ENCODE results near the gene SNTA1.
"Not testable (repeated sequence)": the region's sequence is repeated elsewhere in the genome, so short reads cannot be mapped to it uniquely, and the experiment has no call there.

Gene SNTA1

DNA sequence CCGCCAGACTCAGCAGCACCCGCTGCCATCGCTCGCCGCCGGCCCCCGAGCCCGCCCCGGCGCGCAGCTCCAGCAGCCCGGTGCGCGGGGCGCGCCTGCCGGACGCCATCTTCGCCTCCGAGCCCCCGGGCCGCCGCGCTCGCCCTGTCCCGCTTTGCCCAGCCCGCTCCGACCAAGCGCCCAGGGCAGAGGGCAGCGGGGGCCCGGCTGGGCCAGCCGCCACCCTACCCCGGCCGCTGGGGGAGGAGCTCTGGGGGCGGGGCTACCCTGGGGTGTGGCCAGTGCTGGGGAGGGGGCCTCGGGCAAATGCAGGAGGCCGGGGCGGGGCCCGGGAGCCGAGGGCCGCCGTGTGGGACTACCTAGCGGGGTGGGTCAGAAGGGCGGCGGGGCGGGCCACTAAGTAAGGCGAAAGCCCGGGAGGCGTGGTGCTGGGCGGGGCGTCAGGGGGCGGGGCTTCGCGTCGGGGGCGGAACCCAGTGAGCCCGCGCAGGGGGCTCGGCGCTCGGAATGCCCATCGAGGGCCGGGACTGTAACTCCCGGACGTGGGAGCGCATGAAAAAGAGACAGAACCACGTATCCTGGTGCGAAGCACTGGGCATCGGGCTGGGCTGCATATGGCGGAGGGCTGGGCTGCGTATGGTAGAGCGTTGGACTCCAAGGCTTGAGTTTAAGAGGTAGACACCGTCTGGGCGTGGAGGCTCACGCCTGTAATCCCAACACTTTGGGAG is at the start of gene SNTA1:
Gene SNTA1, minus strand, starts transcription at position 252 of the 728 bp plus-strand sequence. Its CDS starts 143 bp downstream, at position 109.
- peak; percentile 99 for DNase-seq (ENCODE audit: low spot score)

DNA sequence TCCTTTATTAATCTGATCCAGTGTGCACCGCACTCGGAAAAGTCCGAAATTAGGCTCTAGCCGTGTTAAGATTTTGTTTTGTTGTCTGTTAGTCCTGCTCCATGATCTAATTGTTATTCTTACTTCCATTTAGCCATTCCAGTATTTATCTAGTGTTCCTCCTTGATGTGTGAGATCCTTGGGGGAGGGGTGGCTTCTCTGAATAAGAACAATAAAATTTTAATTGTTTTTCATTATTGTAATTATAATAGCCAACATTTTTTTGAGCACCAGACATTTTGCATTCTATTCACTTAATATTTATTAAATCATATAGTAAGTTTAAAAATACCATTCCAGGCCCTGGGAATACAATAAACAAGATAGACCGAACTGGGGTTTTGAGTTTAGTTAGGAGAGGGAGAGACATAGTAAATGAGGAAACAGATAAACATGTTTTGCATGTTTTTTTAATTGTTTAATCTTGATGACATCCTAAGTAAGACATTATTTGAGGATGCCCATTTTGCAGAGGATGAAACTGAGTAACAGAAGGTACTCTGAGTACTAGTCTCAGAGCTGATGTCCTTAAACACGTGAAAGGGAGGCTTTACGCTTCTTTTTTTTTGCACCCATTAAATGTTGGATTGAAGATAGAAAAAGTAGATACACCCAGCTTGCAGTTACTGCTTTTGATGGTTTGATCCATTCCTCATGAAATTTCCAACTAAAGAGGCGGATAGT is 47.5 kb upstream of the SNTA1 start:
- DNase-seq (ENCODE audit: low spot score), result no peak

DNA sequence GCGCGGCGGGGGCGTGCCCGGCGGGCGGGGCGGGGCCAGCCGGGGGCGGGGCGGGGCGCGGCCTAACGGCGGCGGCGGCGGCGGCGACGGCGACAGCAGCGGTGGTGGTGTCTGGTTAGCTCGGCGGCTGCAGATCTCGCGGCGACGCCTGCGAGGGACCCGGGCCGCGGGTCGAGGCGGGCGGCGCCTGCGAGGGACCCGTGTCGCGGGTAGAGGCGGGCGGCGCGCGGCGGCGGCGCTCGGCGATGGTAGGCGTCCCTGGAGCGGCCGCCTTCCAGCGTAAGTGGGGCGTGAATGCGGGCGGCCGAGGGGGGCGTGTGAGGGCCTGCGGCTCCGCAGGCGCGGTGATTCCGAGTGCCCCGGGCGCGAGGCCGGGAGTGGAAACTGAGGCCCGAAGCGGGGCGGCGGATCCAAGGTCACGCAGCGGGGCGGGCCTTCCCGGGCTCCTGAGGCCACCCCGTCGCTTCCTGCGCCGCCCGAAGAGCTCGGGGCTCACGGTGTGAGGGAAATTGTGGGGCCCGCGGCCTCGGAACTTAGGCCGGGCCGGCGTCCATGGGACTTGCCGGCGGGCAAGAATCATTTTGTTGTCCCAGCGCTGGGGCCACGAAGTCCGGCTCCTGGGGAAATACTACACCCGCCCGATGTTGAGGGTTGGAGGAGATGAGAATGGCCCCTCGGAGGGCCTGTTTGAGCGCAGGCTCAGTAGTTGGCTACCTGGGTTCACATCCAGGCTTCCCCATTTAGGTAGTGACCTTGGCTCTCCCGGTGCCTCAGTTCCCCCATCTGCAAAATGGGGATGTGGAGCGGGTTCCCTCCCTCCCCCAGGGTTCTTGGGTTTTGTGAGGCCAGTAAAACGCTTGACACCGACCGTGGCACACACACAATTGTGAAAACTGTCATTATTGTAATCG is 46.7 kb upstream of the SNTA1 start, which contains the start of gene CBFA2T2:
Gene CBFA2T2, plus strand, starts transcription at position 74 of the 911 bp plus-strand sequence. Its CDS starts 172 bp downstream, at position 246.
- peak; percentile 47 for DNase-seq (ENCODE audit: low spot score)

- peak; percentile 99 for DNase-seq (ENCODE audit: low spot score)
These were observed 46.0 kb upstream of the SNTA1 start for GRCh38 chr20:33489495-33490022.

GRCh38 chr20:33488661-33489494 is 45.3 kb upstream of the SNTA1 start:
- DNase-seq (ENCODE audit: low spot score), result not testable (repeated sequence)

DNA sequence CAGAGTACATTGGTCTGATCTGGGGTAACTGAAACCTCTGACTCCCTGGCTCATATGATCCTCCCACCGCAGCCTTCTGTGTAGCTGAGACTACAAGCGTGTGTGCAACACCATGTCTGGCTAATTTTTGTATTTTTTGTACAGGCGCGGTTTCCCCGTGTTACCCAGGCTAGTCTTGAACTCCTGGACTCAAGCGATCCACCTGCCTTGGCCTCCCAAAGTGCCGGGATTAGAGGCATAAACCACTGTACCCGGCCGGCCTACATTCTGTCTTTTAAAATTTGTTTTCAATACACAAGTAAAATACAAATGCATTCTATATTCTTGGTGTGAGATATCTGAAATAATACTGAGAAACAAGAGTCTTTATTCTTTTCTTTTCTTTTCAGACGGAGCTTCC is 44.6 kb upstream of the SNTA1 start:
- no peak for DNase-seq (ENCODE audit: low spot score)

- not testable (repeated sequence) for DNase-seq (ENCODE audit: low spot score)
These were observed 39.6 kb upstream of the SNTA1 start for GRCh38 chr20:33483186-33483585.

- no peak for DNase-seq (ENCODE audit: low spot score)
These were observed 39.0 kb upstream of the SNTA1 start for GRCh38 chr20:33482581-33482980.

- DNase-seq (ENCODE audit: low spot score), result no peak
These were observed 37.9 kb upstream of the SNTA1 start for GRCh38 chr20:33481431-33481941.

DNA sequence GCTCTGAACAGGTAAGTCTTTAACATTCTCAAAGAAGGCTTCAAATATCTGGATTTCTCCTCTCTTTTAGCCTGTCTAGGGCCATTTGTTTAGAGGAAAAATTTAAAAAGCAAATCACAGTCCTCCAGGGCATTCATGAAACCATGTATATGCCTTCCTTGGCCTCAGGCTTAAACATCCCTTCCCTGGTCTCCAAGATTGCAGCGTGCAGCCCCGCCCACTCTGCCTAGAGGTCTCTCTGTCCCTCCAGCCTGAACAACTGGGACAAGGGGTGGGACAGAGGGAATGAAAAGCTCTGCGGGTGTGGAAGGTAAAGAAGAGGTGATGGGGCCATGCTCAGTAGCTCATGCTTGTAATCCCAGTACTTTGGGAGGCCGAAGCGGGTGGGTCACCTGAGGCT is 36.5 kb upstream of the SNTA1 start:
- no peak for DNase-seq (ENCODE audit: low spot score)

DNA sequence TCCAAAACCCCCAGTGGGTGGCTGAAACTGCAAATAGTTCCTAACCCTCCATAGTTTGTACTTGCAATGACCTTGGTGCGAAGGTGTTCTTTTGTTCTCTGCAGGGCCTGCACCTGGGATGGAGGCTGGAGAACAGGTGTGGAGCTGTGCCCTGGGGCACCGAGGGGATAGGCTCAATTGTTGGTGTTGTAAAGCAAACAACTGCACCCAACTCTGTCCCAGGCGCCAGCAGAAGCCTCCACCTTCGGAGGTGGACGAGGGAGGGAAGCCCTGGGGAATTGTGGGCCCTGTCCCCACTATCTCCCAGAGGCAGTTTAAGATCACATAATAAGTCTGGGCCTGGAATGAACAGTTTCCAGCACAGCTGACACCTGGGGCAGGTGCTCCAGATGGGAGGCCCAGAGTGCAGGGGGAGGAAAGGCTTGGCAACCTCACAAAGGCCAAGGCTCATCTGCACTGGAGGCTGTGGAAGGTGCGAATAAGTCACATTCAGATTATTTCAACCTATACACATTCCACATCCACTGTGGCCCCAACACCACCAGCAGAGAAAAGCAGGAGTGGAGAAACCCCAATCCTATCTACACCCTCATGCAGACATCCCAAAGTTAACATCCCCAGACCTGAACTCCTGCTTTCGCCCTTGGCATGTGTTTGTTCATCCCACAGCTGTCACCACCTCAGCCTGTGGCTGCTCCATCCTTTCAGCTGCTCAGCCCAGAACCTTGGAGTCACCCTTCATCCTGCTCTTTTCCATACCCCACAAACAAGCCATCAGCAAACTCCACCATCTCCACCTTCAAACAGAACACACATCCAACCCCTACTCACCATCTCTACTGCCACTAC is 34.0 kb upstream of the SNTA1 start:
- no peak for DNase-seq (ENCODE audit: low spot score)

DNA sequence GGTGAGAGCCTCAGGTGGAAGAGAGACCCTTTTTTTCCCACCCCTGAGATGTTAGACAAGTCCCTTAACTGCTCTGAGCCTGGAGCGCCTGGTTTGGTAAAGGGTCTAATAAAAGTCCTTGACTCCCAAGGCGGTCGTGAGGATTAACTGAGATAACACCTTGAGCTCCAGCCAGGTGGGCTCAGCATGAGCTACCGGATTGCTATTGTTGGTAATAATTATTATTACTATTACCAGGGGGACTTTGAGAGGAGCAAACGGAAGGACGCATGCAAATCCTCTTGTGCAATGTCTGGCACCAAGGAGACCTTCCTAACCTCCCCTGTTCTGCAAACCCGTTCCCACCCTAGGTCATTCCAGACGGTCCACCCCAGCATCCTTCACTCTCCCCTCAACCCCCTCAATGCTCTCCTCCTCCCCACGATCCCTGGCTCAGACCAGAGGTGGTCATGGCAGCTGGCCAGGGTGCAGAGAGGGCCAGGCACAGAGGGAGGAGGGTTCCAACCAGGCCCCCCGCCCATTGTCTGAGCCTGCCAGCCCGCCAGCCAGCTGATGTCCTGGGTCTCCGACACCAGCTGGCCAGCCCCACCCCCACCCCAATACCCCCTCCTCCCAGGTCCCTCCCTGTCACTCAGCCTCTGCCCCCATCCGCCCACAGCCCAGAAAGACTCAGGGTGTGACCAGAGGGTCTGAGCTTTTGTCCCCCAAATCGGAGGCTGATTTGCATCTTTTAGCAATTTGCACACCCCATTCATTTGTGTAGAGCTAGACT is 32.0 kb upstream of the SNTA1 start:
- no peak for DNase-seq (ENCODE audit: low spot score)

- no peak for DNase-seq (ENCODE audit: low spot score)
These were observed 31.4 kb upstream of the SNTA1 start for GRCh38 chr20:33474963-33475362.

GRCh38 chr20:33474097-33474873 is 30.7 kb upstream of the SNTA1 start:
- no peak for DNase-seq (ENCODE audit: low spot score)

DNA sequence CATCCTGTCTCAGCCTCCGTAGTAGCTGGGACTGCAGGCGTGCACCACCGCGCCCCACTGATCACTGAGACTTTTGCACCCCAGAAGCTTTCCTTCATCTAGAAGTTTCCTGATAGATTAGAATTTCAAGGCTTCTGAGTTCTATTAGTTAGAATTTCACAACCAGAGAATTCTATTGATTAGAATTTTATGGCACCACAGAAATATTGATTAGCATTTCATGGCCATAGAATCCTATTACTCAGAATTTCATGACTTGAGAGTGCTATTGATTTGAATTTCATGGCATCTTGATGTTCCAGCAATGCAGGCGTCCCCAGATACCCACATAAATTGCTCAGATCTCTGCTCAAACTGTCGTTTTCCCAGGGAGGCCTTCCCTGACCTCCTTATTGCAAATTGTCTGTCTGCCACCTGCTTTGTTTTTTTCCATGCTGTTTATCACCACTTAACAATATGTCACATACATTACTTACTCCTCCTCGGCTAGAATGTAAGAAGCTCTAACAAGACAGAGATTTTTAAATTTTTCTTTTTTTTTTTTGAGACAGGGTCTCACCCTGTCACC is 29.4 kb upstream of the SNTA1 start:
- DNase-seq (ENCODE audit: low spot score), result no peak

DNA sequence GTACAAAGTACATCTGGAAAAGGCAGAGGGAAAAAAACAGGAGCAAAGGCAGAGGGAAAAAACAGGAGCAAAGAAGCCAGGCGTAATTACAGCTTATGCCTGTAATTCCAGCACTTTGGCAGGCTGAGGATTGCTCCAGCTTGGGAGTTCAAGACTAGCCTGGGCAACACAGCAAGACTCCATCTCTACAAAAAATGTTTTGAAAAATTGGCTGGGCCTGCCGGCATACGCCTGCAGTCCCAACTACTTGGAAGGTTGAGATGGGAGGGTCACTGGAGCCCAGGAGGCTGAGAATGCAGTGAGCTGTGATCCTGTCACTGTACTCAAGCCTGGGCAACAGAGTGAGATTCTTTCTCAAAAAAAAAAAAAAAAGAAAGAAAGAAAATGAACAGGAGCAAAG is 27.3 kb upstream of the SNTA1 start:
- DNase-seq (ENCODE audit: low spot score), result no peak

GRCh38 chr20:33470457-33470856 is 26.9 kb upstream of the SNTA1 start:
- no peak for DNase-seq (ENCODE audit: low spot score)

GRCh38 chr20:33466303-33466646 is 22.7 kb upstream of the SNTA1 start:
- DNase-seq (ENCODE audit: low spot score), result no peak

Data from HuH-7 (cell line).